Spleen (tissue), 7 donors: ENCODE results near the gene TICRR.

Source experiments
- CTCF ChIP-seq, 11 experiments: fragments of 200-600 bp in 7 of 11; fragments of 450-650 bp in 4 of 11; sonication (generic) in 4 of 11; IDR thresholded peaks in 8 of 11; conservative IDR thresholded peaks in 3 of 11; 1 replicate in 7 of 11; 2 replicates in 4 of 11; pipeline versions ENCODE4 v1.4.0 to v1.8.0; 2016 to 2021; ENCODE audit warnings: antibody characterized with exemption in 11 of 11, inconsistent platforms in 4 of 11, mild to moderate bottlenecking in 1 of 11
- POLR2A ChIP-seq, 3 donors: fragments of 450-650 bp; IDR thresholded peaks; one replicate each; pipeline ENCODE4 v1.5.1; 2017; ENCODE audit warnings: antibody characterized with exemption in 3 of 3, mild to moderate bottlenecking in 1 of 3
- POLR2AphosphoS5 ChIP-seq, 3 donors: sonication (generic); formaldehyde crosslinking; IDR thresholded peaks; one replicate each; pipeline ENCODE4 v1.5.1; 2017; ENCODE audit warnings: antibody characterized with exemption in 3 of 3
- donor health status: DM: no; HTN: no; CAD: no; lungs with moderate emphysema.
- donor health status: DM: no; HTN: no; CAD: no.
- donor health status: DM: no; HTN: no; CAD: no.

DNA sequence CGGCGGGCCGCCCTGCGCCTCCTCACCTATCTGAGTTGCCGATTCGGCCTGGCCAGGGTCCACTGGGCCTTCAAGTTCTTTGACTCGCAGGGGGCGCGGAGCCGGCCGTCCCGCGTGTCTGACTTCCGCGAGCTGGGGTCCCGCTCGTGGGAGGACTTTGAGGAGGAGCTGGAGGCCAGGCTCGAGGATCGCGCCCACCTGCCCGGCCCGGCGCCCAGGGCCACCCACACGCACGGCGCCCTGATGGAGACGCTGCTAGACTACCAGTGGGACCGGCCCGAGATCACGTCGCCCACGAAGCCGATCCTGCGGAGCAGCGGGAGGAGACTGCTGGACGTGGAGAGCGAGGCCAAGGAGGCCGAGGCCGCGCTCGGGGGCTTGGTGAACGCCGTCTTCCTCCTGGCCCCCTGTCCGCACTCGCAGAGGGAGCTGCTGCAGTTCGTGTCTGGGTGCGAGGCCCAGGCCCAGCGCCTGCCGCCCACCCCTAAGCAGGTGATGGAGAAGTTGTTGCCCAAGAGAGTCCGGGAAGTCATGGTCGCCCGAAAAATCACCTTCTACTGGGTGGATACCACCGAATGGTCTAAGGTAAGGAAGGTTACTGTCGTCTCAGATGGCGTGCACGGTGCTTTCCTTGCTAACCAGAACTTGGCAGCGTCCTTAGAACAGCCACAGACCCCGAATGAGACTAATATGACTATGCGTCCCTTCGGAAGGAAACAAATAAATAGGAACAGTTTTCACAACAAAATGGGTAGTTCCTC, 567 bp downstream of the TICRR start:
- no peak for TF ChIP-seq CTCF (IDR thresholded peaks at IDR 0.05 in 8 of 11, conservative IDR thresholded peaks at IDR 0.05 in 3 of 11)
- TF ChIP-seq POLR2AphosphoS5 (IDR thresholded peaks at IDR 0.05) = no peak
- TF ChIP-seq POLR2A (IDR thresholded peaks at IDR 0.05) = no peak
